HepG2 (cell line): ENCODE results near the gene STAM. TPM values are rescaled to one million over a fixed set of nuclear protein-coding genes. Genes with fewer than 3 reads are reported as not detected.

Experiments
- HES4 ChIP-seq: sonication (generic); formaldehyde crosslinking; IDR thresholded peaks from 2 replicates; pipeline ENCODE4 v1.9.0; 2021; ENCODE audit warnings: mild to moderate bottlenecking, missing genetic modification reagents, borderline replicate concordance
- KAT8 ChIP-seq: IDR thresholded peaks from 2 replicates; pipeline ENCODE4 v1.6.1; 2016; ENCODE audit warnings: missing genetic modification reagents, missing compliant biosample characterization
- MIER3 ChIP-seq: IDR thresholded peaks from 2 replicates; pipeline ENCODE4 v1.6.1; 2016; ENCODE audit warnings: missing compliant biosample characterization, borderline replicate concordance
- MXI1 ChIP-seq: IDR thresholded peaks from 3 replicates; pipeline ENCODE4 v1.6.1; 2012; ENCODE audit warnings: low read depth, low read length, inconsistent platforms, borderline replicate concordance
- NFYB ChIP-seq: sonication (generic); formaldehyde crosslinking; IDR thresholded peaks from 2 replicates; pipeline ENCODE4 v1.4.0; 2020; ENCODE audit warnings: missing genetic modification reagents
- NKX3-1 ChIP-seq: sonication (generic); formaldehyde crosslinking; IDR thresholded peaks from 2 replicates; pipeline ENCODE4 v1.5.0; 2020; ENCODE audit warnings: missing genetic modification reagents
- POLR2A ChIP-seq, 2 experiments: IDR thresholded peaks; 2 replicates each; pipeline ENCODE4 v1.6.1; 2011; ENCODE audit warnings: low read depth in 2 of 2, low read length in 2 of 2, mild to moderate bottlenecking in 1 of 2, moderate library complexity in 1 of 2; ENCODE audit not compliant: insufficient read depth in 1 of 2
- POLR2AphosphoS2 ChIP-seq: IDR thresholded peaks from 2 replicates; pipeline ENCODE4 v1.6.1; 2011; ENCODE audit warnings: low read depth, low read length, improper control_type of control experiment
- THAP9 ChIP-seq: sonication (generic); formaldehyde crosslinking; IDR thresholded peaks from 2 replicates; pipeline ENCODE4; 2020; ENCODE audit warnings: missing genetic modification reagents, mild to moderate bottlenecking, borderline replicate concordance
- ZGPAT ChIP-seq: IDR thresholded peaks from 2 replicates; pipeline ENCODE4 v1.6.1; 2016; ENCODE audit warnings: mild to moderate bottlenecking
- ZNF263 ChIP-seq: sonication (generic); formaldehyde crosslinking; IDR thresholded peaks from 2 replicates; pipeline ENCODE4 v1.4.0; 2020; ENCODE audit warnings: missing genetic modification reagents
- ZNF280B ChIP-seq: sonication (generic); formaldehyde crosslinking; IDR thresholded peaks from 2 replicates; pipeline ENCODE4 v1.5.0; 2020; ENCODE audit warnings: missing genetic modification reagents, mild to moderate bottlenecking, borderline replicate concordance
- ZNF431 ChIP-seq: sonication (generic); formaldehyde crosslinking; IDR thresholded peaks from 2 replicates; pipeline ENCODE4 v1.9.0; 2022; ENCODE audit warnings: missing genetic modification reagents, low read depth, mild to moderate bottlenecking, borderline replicate concordance
- ZNF484 ChIP-seq: sonication (generic); formaldehyde crosslinking; IDR thresholded peaks from 2 replicates; pipeline ENCODE4 v1.5.1; 2020; ENCODE audit warnings: mild to moderate bottlenecking, low read depth, missing genetic modification reagents, borderline replicate concordance
- ZNF639 ChIP-seq: conservative IDR thresholded peaks from 2 replicates; pipeline ENCODE4 v1.6.1; 2018; ENCODE audit warnings: missing genetic modification reagents
- ZNF879 ChIP-seq: sonication (generic); formaldehyde crosslinking; IDR thresholded peaks from 2 replicates; pipeline ENCODE4 v1.8.1; 2023; ENCODE audit warnings: missing genetic modification reagents
- ZNF891 ChIP-seq: sonication (generic); formaldehyde crosslinking; IDR thresholded peaks from 2 replicates; pipeline ENCODE4 v1.5.0; 2020; ENCODE audit warnings: mild to moderate bottlenecking, missing genetic modification reagents
- ZZZ3 ChIP-seq: sonication (generic); formaldehyde crosslinking; IDR thresholded peaks from 2 replicates; pipeline ENCODE4 v1.4.0; 2020; ENCODE audit warnings: missing genetic modification reagents, mild to moderate bottlenecking, borderline replicate concordance
- polyA plus RNA-seq, 8 experiments: library from polyadenylated mRNA; depleted of rRNA in 3 of 8; stranded (reverse) in 7 of 8; unstranded in 1 of 8; fragments of >200 nt; fragmentation: Illumina TruSeq in 4 of 8; extraction: Trizol in 4 of 8; gene quantifications; 2 replicates each; pipeline versions ENCODE4 v1.2.1 to v1.2.3, GENCODE V29; 2011 to 2016; ENCODE audit warnings: low read depth in 4 of 8, missing spikeins in 1 of 8, mixed read lengths in 1 of 8; ENCODE audit not compliant: insufficient read depth in 1 of 8
- total RNA-seq, 5 experiments: library from RNA; depleted of rRNA; stranded (reverse); fragments of >200 nt; fragmentation: Illumina TruSeq; extraction: Trizol; gene quantifications; 2 replicates each; pipeline ENCODE4 v1.2.3, GENCODE V29; 2016; ENCODE audit warnings: low read depth in 1 of 5

The STAM gene
- total and polyA plus RNA-seq, 2 of the 13 experiments (the other 11 are each of a cell fraction or from before 2014, with no cell fraction given), result 19.5 to 25.1 TPM

GRCh38 chr10:17643755-17644484, at the start of gene STAM (continued):
- TF ChIP-seq POLR2AphosphoS2 (peak; percentile 42; the same call in 1 of the 2 replicates), HES4 (CRISPR knock-in tag) (peak; percentile 78; the same call in 1 of the 2 replicates), ZNF280B (CRISPR knock-in tag) (0 out of 2 replicates have a peak, but pooled peaks have one; percentile 27), KAT8 (CRISPR knock-in tag) (peak; percentile 80), ZNF891 (no peak), ZNF484 (CRISPR knock-in tag) (no peak), POLR2A (IDR thresholded peaks at IDR 0.05; ENCODE audit: insufficient read depth in 1 of 2, low read depth in 2 of 2, low read length in 2 of 2) (peak; percentile 81 to 86; a peak in 3 of 4 replicates), ZNF431 (CRISPR knock-in tag) (no peak), ZNF639 (CRISPR knock-in tag) (no peak), MXI1 (peak; percentile 65; the same call in 2 of the 3 replicates), NKX3-1 (CRISPR knock-in tag) (0 out of 2 replicates have a peak, but pooled peaks have one; percentile 23), NFYB (no peak), ZGPAT (CRISPR knock-in tag) (peak; percentile 65; the same call in 1 of the 2 replicates), ZNF263 (CRISPR knock-in tag) (0 out of 2 replicates have a peak, but pooled peaks have one; percentile 29), THAP9 (peak; percentile 69), ZZZ3 (CRISPR knock-in tag) (peak; percentile 44; the same call in 1 of the 2 replicates), MIER3 (no peak), ZNF879 (no peak)
